Stimulated activated CD8-positive, alpha-beta memory T cell treated with anti-CD3 and anti-CD28 coated beads, Interleukin-15, amount 100 ng/mL, for 4 hours (primary cell): ENCODE measurements around the gene GPR31.
"Not testable (repeated sequence)": the region's sequence is repeated elsewhere in the genome, so short reads cannot be mapped to it uniquely, and the experiment has no call there.

Experiments used
- DNase-seq, 2 donors: peaks; one replicate each; pipeline ENCODE4 v3.0.0-alpha.2; 2020; ENCODE audit warnings: low read depth in 2 of 2

Gene GPR31

GRCh38 chr6:167157863-167158262, at the start of gene GPR31:
Gene GPR31, minus strand, starts transcription at chr6:167157980. Its CDS starts 149 bp downstream, at chr6:167157831.
- DNase-seq, result no peak

GRCh38 chr6:167207527-167207926, 49.7 kb upstream of the GPR31 start:
- no peak for DNase-seq

GRCh38 chr6:167205316-167205715, 47.5 kb upstream of the GPR31 start:
- DNase-seq, result not testable (repeated sequence)

GRCh38 chr6:167204059-167204348, 46.2 kb upstream of the GPR31 start:
- DNase-seq, result not testable (repeated sequence)

- not testable (repeated sequence) for DNase-seq
Observed at GRCh38 chr6:167203261-167204058, 45.7 kb upstream of the GPR31 start.

- DNase-seq, result not testable (repeated sequence)
Observed at GRCh38 chr6:167202613-167203012, 44.8 kb upstream of the GPR31 start.

- DNase-seq, result no peak
Observed at GRCh38 chr6:167200806-167201205, 43.0 kb upstream of the GPR31 start.

GRCh38 chr6:167195941-167196610, 38.3 kb upstream of the GPR31 start:
- DNase-seq, result not testable (repeated sequence)

GRCh38 chr6:167193515-167194125, 35.8 kb upstream of the GPR31 start:
- not testable (repeated sequence) for DNase-seq

GRCh38 chr6:167191043-167191583, 33.3 kb upstream of the GPR31 start:
- DNase-seq, result not testable (repeated sequence)

- DNase-seq, result not testable (repeated sequence)
Observed at GRCh38 chr6:167187275-167187674, 29.5 kb upstream of the GPR31 start.

GRCh38 chr6:167185101-167185500, 27.3 kb upstream of the GPR31 start:
- not testable (repeated sequence) for DNase-seq

GRCh38 chr6:167182913-167183314, 25.1 kb upstream of the GPR31 start:
- DNase-seq, result not testable (repeated sequence)

GRCh38 chr6:167181351-167181750, 23.6 kb upstream of the GPR31 start:
- not testable (repeated sequence) for DNase-seq

- not testable (repeated sequence) for DNase-seq
Observed at GRCh38 chr6:167180086-167180485, 22.3 kb upstream of the GPR31 start.

- not testable (repeated sequence) for DNase-seq
Observed at GRCh38 chr6:167178896-167179655, 21.3 kb upstream of the GPR31 start.

- not testable (repeated sequence) for DNase-seq
Observed at GRCh38 chr6:167177271-167177670, 19.5 kb upstream of the GPR31 start.

GRCh38 chr6:167172011-167172410, 14.2 kb upstream of the GPR31 start:
- not testable (repeated sequence) for DNase-seq

GRCh38 chr6:167171300-167171699, 13.5 kb upstream of the GPR31 start:
- DNase-seq, result not testable (repeated sequence)

- DNase-seq, result not testable (repeated sequence)
Observed at GRCh38 chr6:167169867-167170266, 12.1 kb upstream of the GPR31 start.

- not testable (repeated sequence) for DNase-seq
Observed at GRCh38 chr6:167168296-167168695, 10.5 kb upstream of the GPR31 start.

- DNase-seq, result not testable (repeated sequence)
Observed at GRCh38 chr6:167167699-167168098, 9.9 kb upstream of the GPR31 start.
